Natural killer cell (primary cell): ENCODE measurements around the gene PQBP1. TPM values are rescaled to one million over a fixed set of nuclear protein-coding genes. Genes with fewer than 3 reads are reported as not detected.

Source experiments
- ATAC-seq, 3 donors: fragments of 150-1000 bp in 2 of 3; fragments of 200-7000 bp in 1 of 3; cut with Tn5 transposase; 1 replicate in 1 of 3; 2 replicates in 2 of 3; pipeline ENCODE4 v1.10.0; 2021; ENCODE audit warnings: mild to moderate bottlenecking in 2 of 3, moderate library complexity in 2 of 3
- DNase-seq, 2 donors: peaks; one replicate each; pipeline versions ENCODE4 v3.0.0 to v3.0.0-alpha.2; 2013 to 2021; ENCODE audit warnings: mixed read lengths in 1 of 2
- H3K27ac ChIP-seq: one replicate; pipeline ENCODE4 v1.5.1; 2013; ENCODE audit warnings: mild to moderate bottlenecking, low read length
- H3K27me3 ChIP-seq: one replicate; pipeline ENCODE4 v1.6.1; 2013; ENCODE audit warnings: low read length; ENCODE audit not compliant: control insufficient read depth, insufficient read depth
- H3K36me3 ChIP-seq: one replicate; pipeline ENCODE4 v1.6.1; 2013; ENCODE audit warnings: low read length; ENCODE audit not compliant: control insufficient read depth, insufficient read depth
- H3K4me1 ChIP-seq: one replicate; pipeline ENCODE4 v1.6.1; 2013; ENCODE audit warnings: low read length; ENCODE audit not compliant: control insufficient read depth, insufficient read depth
- H3K4me3 ChIP-seq: one replicate; pipeline ENCODE4 v1.5.1; 2013; ENCODE audit warnings: low read length
- H3K9me3 ChIP-seq: one replicate; pipeline ENCODE4 v1.6.1; 2013; ENCODE audit warnings: low read length; ENCODE audit not compliant: control insufficient read depth, insufficient read depth
- H3K27ac Mint-ChIP-seq, 2 donors: one replicate each; pipeline ENCODE4 v1.8.0; 2022; ENCODE audit warnings: mild to moderate bottlenecking in 2 of 2, mixed read lengths in 2 of 2, moderate library complexity in 1 of 2
- H3K27me3 Mint-ChIP-seq, 2 donors: one replicate each; pipeline ENCODE4 v1.8.0; 2022; ENCODE audit warnings: low read depth in 2 of 2, mixed read lengths in 2 of 2
- H3K36me3 Mint-ChIP-seq: one replicate; pipeline ENCODE4 v1.8.0; 2022; ENCODE audit warnings: mixed read lengths
- H3K4me1 Mint-ChIP-seq, 2 donors: one replicate each; pipeline ENCODE4 v1.8.0; 2022; ENCODE audit warnings: mixed read lengths in 2 of 2
- H3K4me3 Mint-ChIP-seq: one replicate; pipeline ENCODE4 v1.8.0; 2022; ENCODE audit warnings: mild to moderate bottlenecking, moderate library complexity, mixed read lengths
- H3K9me3 Mint-ChIP-seq, 2 donors: one replicate each; pipeline ENCODE4 v1.8.0; 2022; ENCODE audit warnings: mixed read lengths in 2 of 2
- WGBS: methylation state at CpG from one replicate; pipeline ENCODE4 v1.1.7; 2013; ENCODE audit warnings: missing lambda C conversion rate; ENCODE audit not compliant: insufficient coverage; 5-methylcytosine and 5-hydroxymethylcytosine counted together
- intact Hi-C: fragments of 100-400 bp; cut with micrococcal nuclease; formaldehyde crosslinking; loops from one replicate; pipeline ENCODE4 v1.14.2; 2022
- total RNA-seq, 4 donors: library from RNA; stranded (reverse); fragments of 120-200 nt in 1 of 4; gene quantifications; one replicate each; pipeline versions ENCODE4 v1.2.3 to v1.2.4, GENCODE V29; 2013 to 2022
- TF ChIP-seq, protein P1 (sequence below): fragments of 200-600 bp; IDR thresholded peaks from one replicate; pipeline ENCODE4 v1.8.0; 2022; ENCODE audit warnings: antibody characterized with exemption

PQBP1 gene
- total RNA-seq, 3 donors from 2014 or later (not counting 1 experiment from before 2014, with no cell fraction given) = 57.2 to 62.0 (median 59.1) TPM

DNA sequence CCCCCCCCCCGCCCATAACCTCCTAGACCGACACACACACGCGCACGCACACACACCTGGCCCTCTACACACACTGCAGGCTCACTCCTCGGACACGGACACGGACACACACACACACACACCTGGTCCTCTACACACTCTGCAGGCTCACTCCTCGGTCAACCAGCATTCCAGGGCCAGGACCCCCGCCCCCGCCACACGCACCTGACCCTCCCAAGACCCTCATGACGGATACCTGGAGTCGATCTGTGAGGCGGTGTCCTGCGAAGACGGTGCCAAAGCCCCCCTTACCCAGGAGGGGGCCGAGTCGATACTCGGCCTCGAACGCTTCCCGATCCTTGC lies 20.5 kb downstream of the PQBP1 start:
- Mint-ChIP-seq H3K27me3 (peaks cover 0 to 6% of the 10 kb centered on the region in 2 donors), H3K4me3 (peak overlapping the region; percentile 91), H3K9me3 (no peaks in the 10 kb centered on the region), H3K4me1 (peaks cover 44 to 55% of the 10 kb centered on the region in 2 donors), H3K36me3 (no peaks in the 10 kb centered on the region), H3K27ac (peak overlapping the region; percentile 96 to 99)
- ATAC-seq (no peak), DNase-seq (no peak)
- Histone ChIP-seq H3K9me3 (no peaks in the 10 kb centered on the region), H3K4me1 (peaks cover 77% of the 10 kb centered on the region), H3K27ac (peak overlapping the region; percentile 90), H3K4me3 (peak overlapping the region; percentile 91), H3K36me3 (peaks cover 40% of the 10 kb centered on the region), H3K27me3 (no peaks in the 10 kb centered on the region)
- intact Hi-C loops = loop anchor here (5.0 to 10.0 kb wide), 3 partner anchors 87 to 124 kb away; partner anchors contain the start of genes GRIPAP1, HDAC6 and TFE3
- 0% methylated on average over 21 of the region's 23 CpGs for WGBS
- TF ChIP-seq, protein P1, sequence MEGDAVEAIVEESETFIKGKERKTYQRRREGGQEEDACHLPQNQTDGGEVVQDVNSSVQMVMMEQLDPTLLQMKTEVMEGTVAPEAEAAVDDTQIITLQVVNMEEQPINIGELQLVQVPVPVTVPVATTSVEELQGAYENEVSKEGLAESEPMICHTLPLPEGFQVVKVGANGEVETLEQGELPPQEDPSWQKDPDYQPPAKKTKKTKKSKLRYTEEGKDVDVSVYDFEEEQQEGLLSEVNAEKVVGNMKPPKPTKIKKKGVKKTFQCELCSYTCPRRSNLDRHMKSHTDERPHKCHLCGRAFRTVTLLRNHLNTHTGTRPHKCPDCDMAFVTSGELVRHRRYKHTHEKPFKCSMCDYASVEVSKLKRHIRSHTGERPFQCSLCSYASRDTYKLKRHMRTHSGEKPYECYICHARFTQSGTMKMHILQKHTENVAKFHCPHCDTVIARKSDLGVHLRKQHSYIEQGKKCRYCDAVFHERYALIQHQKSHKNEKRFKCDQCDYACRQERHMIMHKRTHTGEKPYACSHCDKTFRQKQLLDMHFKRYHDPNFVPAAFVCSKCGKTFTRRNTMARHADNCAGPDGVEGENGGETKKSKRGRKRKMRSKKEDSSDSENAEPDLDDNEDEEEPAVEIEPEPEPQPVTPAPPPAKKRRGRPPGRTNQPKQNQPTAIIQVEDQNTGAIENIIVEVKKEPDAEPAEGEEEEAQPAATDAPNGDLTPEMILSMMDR = no peak

DNA sequence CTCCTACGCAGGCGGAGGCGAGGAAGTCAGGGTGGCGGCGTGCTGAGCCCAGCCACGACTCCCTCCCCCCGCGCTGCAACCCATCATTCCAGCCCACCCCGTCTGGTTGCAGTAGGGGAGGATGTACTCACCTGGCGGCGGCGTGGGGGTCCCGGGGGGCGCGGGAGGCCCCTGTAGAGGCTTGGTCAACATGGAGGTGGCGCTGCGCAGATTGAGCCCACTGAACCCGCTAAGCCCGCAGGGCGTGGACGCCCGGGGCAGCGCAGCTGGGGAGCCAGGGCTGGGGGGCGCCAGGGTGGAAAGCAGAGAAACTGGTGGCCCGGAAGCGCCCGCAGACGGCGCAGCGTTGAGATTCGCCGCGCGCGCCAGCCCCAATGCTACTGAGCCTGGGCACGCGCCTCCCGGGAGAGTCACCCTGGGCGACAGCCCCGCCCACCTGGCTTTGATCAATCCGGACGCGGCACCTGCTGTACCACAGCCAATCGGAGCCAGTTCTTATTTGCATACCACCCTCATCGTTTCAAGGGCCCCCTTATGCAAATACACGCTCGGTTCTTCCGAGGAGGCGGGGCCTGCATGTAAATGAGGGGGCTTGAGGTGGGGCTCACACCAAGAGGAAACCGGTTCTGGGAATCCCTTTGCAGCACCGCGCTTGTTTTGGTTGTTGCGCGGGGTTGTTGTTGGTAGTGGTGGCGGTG lies 21.1 kb downstream of the PQBP1 start, which contains the start of gene PIM2:
Gene PIM2 (minus strand): TSS at position 382 of the 698 bp plus-strand sequence. CDS start 190 bp downstream, at position 192.
- Mint-ChIP-seq H3K4me1 (peaks cover 44 to 55% of the 10 kb centered on the region in 2 donors), H3K36me3 (no peaks in the 10 kb centered on the region), H3K9me3 (no peaks in the 10 kb centered on the region), H3K4me3 (peak within 1 kb of the TSS; percentile 91), H3K27me3 (peaks cover 0 to 5% of the 10 kb centered on the region in 2 donors), H3K27ac (peak within 1 kb of the TSS; percentile 96 to 99)
- peak; percentile 88 to 96 for DNase-seq
- Histone ChIP-seq H3K4me3 (peak within 1 kb of the TSS; percentile 91), H3K9me3 (no peaks in the 10 kb centered on the region), H3K36me3 (peaks cover 35% of the 10 kb centered on the region), H3K4me1 (peaks cover 81% of the 10 kb centered on the region), H3K27ac (peak within 1 kb of the TSS; percentile 92), H3K27me3 (no peaks in the 10 kb centered on the region)
- ATAC-seq = peak; percentile 71 to 88 (median 79)
- TF ChIP-seq, protein P1 = no peak
- WGBS = 0% methylated on average over 43 of the region's 55 CpGs
- intact Hi-C loops = loop anchor here (1.0 to 10.0 kb wide), 5 partner anchors 19 to 124 kb away; partner anchors contain the start of genes GRIPAP1, HDAC6 and TFE3

DNA sequence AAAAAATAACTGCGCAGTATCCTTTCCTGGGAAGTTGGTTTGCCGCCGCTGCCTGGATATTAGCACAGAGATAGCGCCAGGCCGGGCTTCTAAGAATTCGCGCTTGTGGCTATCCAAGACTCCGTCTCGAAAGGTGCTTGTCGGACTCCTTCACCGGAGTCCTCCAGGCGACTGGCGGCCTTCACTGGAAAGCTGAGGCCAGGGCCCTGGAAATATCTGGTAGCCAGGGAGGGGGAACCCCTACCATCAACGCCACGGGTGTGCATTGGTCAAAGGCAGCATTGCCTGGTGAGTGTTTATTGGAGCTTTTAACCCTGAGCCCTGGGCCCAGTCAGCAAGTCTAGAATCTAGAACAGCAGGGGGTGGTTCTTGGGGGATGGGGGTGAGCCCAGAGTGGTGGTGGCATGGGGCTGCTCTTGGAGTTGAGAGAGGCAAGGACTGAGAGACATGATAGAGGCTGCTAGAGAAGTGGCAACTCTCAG lies 21.7 kb downstream of the PQBP1 start:
- H3K27ac ChIP-seq = peak overlapping the region; percentile 92
- intact Hi-C loops = loop anchor here (1.0 to 10.0 kb wide), 5 partner anchors 18 to 123 kb away; partner anchors contain the start of genes GRIPAP1, HDAC6 and TFE3
- H3K27ac Mint-ChIP-seq = peak overlapping the region; percentile 96 to 99
- DNase-seq = peak in 1 of 2 donors; percentile 63
- H3K4me3 ChIP-seq = peak overlapping the region; percentile 57
- H3K9me3 Mint-ChIP-seq = no peaks in the 10 kb centered on the region
- H3K4me1 Mint-ChIP-seq = peaks cover 44 to 56% of the 10 kb centered on the region in 2 donors
- H3K36me3 ChIP-seq = peaks cover 29% of the 10 kb centered on the region
- H3K27me3 Mint-ChIP-seq = no peaks in the 10 kb centered on the region
- WGBS = 0% methylated on average over 14 of the region's 15 CpGs
- no peaks in the 10 kb centered on the region for H3K36me3 Mint-ChIP-seq
- peak; percentile 14 to 25 (median 16) for ATAC-seq
- H3K9me3 ChIP-seq = no peaks in the 10 kb centered on the region
- H3K4me1 ChIP-seq = peaks cover 81% of the 10 kb centered on the region
- peak overlapping the region; percentile 91 for H3K4me3 Mint-ChIP-seq
- TF ChIP-seq, protein P1 = no peak
- H3K27me3 ChIP-seq = no peaks in the 10 kb centered on the region
